Prostate gland (tissue), 2 donors: ENCODE data around the gene WEE2. TPM values are rescaled to one million over a fixed set of nuclear protein-coding genes. Genes with fewer than 3 reads are reported as not detected.
A peak's percentile ranks its signal among the peaks of the same experiment; 100 is the strongest.

Experiments used
- DNase-seq: peaks from one replicate; pipeline ENCODE4 v3.0.0-alpha.2; 2019; ENCODE audit warnings: low spot score
- H3K27ac ChIP-seq, 2 donors: fragments of 200-600 bp; sonication (generic); 2 replicates each; pipeline ENCODE4 v1.5.1; 2017 to 2019
- H3K27me3 ChIP-seq: fragments of 200-600 bp; sonication (generic); replicated peaks from 2 replicates; pipeline ENCODE4 v1.5.1; 2019; ENCODE audit not compliant: insufficient read depth
- H3K36me3 ChIP-seq, 2 donors: fragments of 200-600 bp; sonication (generic); 1 replicate in 1 of 2; 2 replicates in 1 of 2; pipeline versions ENCODE4 v1.5.1 to v1.8.1; 2017 to 2019
- H3K4me1 ChIP-seq: fragments of 200-600 bp; sonication (generic); replicated peaks from 2 replicates; pipeline ENCODE4 v1.5.1; 2019
- H3K4me3 ChIP-seq, 2 donors: fragments of 200-600 bp; sonication (generic); 2 replicates each; pipeline ENCODE4 v1.5.1; 2017 to 2019
- H3K9me3 ChIP-seq: fragments of 200-600 bp; sonication (generic); 2 replicates; pipeline ENCODE4 v1.5.1; 2017
- CTCF ChIP-seq, 4 experiments: fragments of 200-600 bp in 2 of 4; fragments of 450-650 bp in 2 of 4; sonication (generic) in 2 of 4; IDR thresholded peaks; 1 replicate in 3 of 4; 2 replicates in 1 of 4; pipeline ENCODE4 v1.5.1; 2016 to 2019; ENCODE audit warnings: antibody characterized with exemption in 4 of 4, mild to moderate bottlenecking in 2 of 4, moderate library complexity in 2 of 4
- POLR2A ChIP-seq: fragments of 450-650 bp; IDR thresholded peaks from one replicate; pipeline ENCODE4 v1.6.1; 2016; ENCODE audit warnings: antibody characterized with exemption, mild to moderate bottlenecking
- POLR2AphosphoS5 ChIP-seq: sonication (generic); formaldehyde crosslinking; IDR thresholded peaks from one replicate; pipeline ENCODE4 v1.6.1; 2017; ENCODE audit warnings: antibody characterized with exemption
- WGBS: methylation state at CpG from one replicate; pipeline ENCODE4 v1.1.5; 2018; 5-methylcytosine and 5-hydroxymethylcytosine counted together
- intact Hi-C: fragments of 100-400 bp; cut with DNase I; formaldehyde crosslinking; loops from one replicate; pipeline ENCODE4 v1.14.2; 2022
- total RNA-seq, 2 donors: library from RNA; depleted of rRNA; stranded (reverse); fragments of >200 nt; gene quantifications; one replicate each; pipeline ENCODE4 v1.1.0, GENCODE V29; 2016

The WEE2 gene
- total RNA-seq, 2 donors from 2014 or later: not detected

- intact Hi-C loops: no loop called here
Observed at GRCh38 chr7:141729020-141729419, 20.9 kb downstream of the WEE2 start.

GRCh38 chr7:141731476-141732149, 23.5 kb downstream of the WEE2 start:
- H3K9me3 ChIP-seq: no peaks in the 10 kb centered on the region
- whole genome bisulfite sequencing: 86% methylated on average over 20 of the region's 24 CpGs
- H3K4me1 ChIP-seq: no peaks in the 10 kb centered on the region
- DNase-seq: no peak
- intact Hi-C loops: no loop called here
- H3K27ac ChIP-seq: no peak overlapping the region
- H3K4me3 ChIP-seq: no peak overlapping the region
- no peaks in the 10 kb centered on the region for H3K27me3 ChIP-seq
- TF ChIP-seq POLR2AphosphoS5 (no peak), POLR2A (no peak), CTCF (IDR thresholded peaks at IDR 0.05) (no peak)
- H3K36me3 ChIP-seq: no peaks in the 10 kb centered on the region

More at GRCh38 chr7:141729020-141729419, 20.9 kb downstream of the WEE2 start:
- Histone ChIP-seq H3K36me3 (no peaks in the 10 kb centered on the region), H3K27ac (no peak overlapping the region), H3K9me3 (no peaks in the 10 kb centered on the region), H3K27me3 (no peaks in the 10 kb centered on the region), H3K4me3 (no peak overlapping the region), H3K4me1 (no peaks in the 10 kb centered on the region)
- no peak for DNase-seq
- TF ChIP-seq POLR2A: no peak
- no peak for TF ChIP-seq CTCF (IDR thresholded peaks at IDR 0.05)
- TF ChIP-seq POLR2AphosphoS5: no peak
- WGBS: 84% methylated on average over 1 of the region's 1 CpG

GRCh38 chr7:141737118-141737835, 29.1 kb downstream of the WEE2 start:
- WGBS: 66% methylated on average over 11 of the region's 11 CpGs
- H3K27ac ChIP-seq: peak overlapping the region; percentile 78 to 84
- H3K27me3 ChIP-seq: no peaks in the 10 kb centered on the region
- no peaks in the 10 kb centered on the region for H3K9me3 ChIP-seq
- H3K36me3 ChIP-seq: no peaks in the 10 kb centered on the region
- peaks cover 9% of the 10 kb centered on the region for H3K4me1 ChIP-seq
- intact Hi-C loops: no loop called here
- no peak for DNase-seq
- TF ChIP-seq POLR2AphosphoS5 (no peak), POLR2A (no peak), CTCF (IDR thresholded peaks at IDR 0.05) (no peak)
- peak overlapping the region; percentile 63 to 74 for H3K4me3 ChIP-seq

- Histone ChIP-seq H3K27me3 (no peaks in the 10 kb centered on the region), H3K4me3 (peak within 1 kb of the TSS; percentile 63 to 74), H3K4me1 (peaks cover 9% of the 10 kb centered on the region), H3K9me3 (no peaks in the 10 kb centered on the region), H3K36me3 (peaks cover 0 to under 1% of the 10 kb centered on the region in 2 donors), H3K27ac (peak within 1 kb of the TSS; percentile 78 to 84)
- WGBS: 3% methylated on average over 46 of the region's 46 CpGs
- peak; percentile 54 to 82 (median 68) for TF ChIP-seq CTCF (IDR thresholded peaks at IDR 0.05)
- peak; percentile 24 for TF ChIP-seq POLR2A
- TF ChIP-seq POLR2AphosphoS5: peak; percentile 96
- intact Hi-C loops: no loop called here
- DNase-seq: peak; percentile 88
Observed at GRCh38 chr7:141737836-141738591, 29.9 kb downstream of the WEE2 start, which contains the start of gene SSBP1. Gene SSBP1 (plus strand): TSS chr7:141738358. CDS start chr7:141739167, 809 bp downstream.
